NT2/D1 (cell line): ENCODE results near the gene RNF130.

ENCODE experiments used
- SUZ12 ChIP-seq: IDR thresholded peaks from 2 replicates; pipeline ENCODE4 v1.6.1; 2011; ENCODE audit not compliant: insufficient read length, insufficient read depth; ENCODE audit errors: extremely low read depth
- YY1 ChIP-seq: IDR thresholded peaks from 2 replicates; pipeline ENCODE4 v1.6.1; 2011; ENCODE audit not compliant: insufficient read length, insufficient read depth

DNA sequence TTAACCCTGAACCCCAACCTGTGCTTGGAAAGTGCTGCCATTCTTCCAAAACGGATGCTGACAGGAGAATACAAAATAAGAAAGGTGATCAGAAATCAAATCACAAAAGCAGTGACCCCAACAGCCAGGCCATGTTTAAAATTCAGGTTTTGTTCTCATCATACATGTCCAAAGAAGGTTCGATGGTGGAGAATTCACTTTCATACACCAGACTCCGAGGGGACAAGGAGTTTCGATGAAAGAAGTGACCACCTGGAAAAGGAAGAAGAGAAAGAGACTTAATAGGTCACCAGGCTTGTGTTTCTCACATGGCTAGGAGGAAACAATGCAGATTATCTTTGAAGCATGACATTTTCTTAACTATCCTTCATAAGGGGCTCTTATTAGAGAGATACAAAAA, 151.4 kb downstream of the RNF130 start:
- no peak for TF ChIP-seq YY1
- no peak for TF ChIP-seq SUZ12
